ENCODE results near the gene PAX2. TPM values are rescaled to one million over a fixed set of nuclear protein-coding genes. Genes with fewer than 3 reads are reported as not detected.

Gene PAX2
- total and polyA plus RNA-seq, 2 experiments from 2014 or later: not detected

- Histone ChIP-seq H3K27me3 (replicated peaks; ENCODE audit: insufficient read depth) (peaks cover 87% of the 10 kb centered on the region), H3F3A (ENCODE audit: insufficient read depth) (no peaks in the 10 kb centered on the region), H3K79me2 (ENCODE audit: insufficient read depth) (no peaks in the 10 kb centered on the region), H4K20me1 (ENCODE audit: insufficient read depth) (no peaks in the 10 kb centered on the region), H3K4me3 (no peak overlapping the region), H2AFZ (no peak overlapping the region), H3K9me2 (ENCODE audit: insufficient read depth) (no peaks in the 10 kb centered on the region), H3K9me3 (ENCODE audit: low read depth) (no peaks in the 10 kb centered on the region), H3K4me1 (ENCODE audit: insufficient read depth) (no peaks in the 10 kb centered on the region), H3K4me2 (ENCODE audit: unreplicated experiment) (no peak overlapping the region), H3K36me3 (ENCODE audit: low read depth) (no peaks in the 10 kb centered on the region), H3K27ac (no peak overlapping the region), H3K9ac (no peak overlapping the region)
- in situ Hi-C loops (cut with MboI): no loop called here
- no peak for TF ChIP-seq EZH2phosphoT487 (IDR thresholded peaks at IDR 0.05; ENCODE audit: insufficient read depth, low read depth)
- no peak for TF ChIP-seq EZH2 (IDR thresholded peaks at IDR 0.05; ENCODE audit: insufficient read depth, poor library complexity, severe bottlenecking)
- no peak for DNase-seq
These were observed 17.6 kb upstream of the PAX2 start for GRCh38 chr10:100727808-100728207.

DNA sequence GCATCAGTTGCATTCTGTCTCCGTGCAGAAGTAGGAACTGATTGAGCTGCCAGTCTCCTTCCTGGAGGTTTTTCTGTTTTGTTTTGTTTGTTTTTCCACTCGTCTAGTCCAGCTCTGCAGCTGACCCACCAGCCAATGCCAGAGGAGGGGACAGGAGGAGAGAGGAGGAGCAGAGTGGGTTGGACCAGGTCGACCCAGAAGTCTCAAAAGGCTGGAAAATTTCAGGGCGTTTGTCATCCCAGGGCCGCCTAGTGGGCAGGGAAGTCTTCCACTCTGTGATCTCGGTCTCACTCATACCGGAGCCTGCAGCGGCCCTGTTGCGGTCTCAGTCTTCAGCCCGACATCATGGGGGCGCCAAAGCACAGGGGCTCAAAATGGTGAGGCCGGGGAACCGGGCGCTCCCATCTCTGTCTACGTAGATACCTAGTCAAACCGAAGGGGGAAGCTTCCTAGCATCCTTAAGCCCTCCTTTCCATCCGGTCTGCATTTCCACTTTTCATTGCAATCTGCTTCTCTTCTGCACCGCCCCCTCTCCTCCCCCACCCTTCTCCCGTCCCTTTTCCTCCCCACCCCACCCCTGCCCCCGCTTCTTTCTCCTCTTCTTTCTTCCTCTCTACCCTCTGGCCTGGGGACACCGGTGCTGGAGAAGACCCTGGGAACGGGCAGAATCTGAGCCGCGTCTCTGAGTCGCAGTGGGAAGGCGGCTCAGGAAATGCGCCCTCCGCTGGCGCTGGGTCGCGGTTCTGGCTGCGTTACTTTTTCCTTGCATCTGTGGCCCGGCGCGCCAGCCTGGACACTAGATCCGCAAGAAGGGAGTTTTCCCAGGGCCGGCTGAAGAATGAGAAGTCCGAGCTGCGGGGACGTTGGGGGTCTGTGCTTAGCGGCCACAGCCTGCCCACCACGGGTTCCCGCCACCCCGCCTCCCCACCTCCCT, 16.2 kb upstream of the PAX2 start:
- peak; percentile 71 for DNase-seq

DNA sequence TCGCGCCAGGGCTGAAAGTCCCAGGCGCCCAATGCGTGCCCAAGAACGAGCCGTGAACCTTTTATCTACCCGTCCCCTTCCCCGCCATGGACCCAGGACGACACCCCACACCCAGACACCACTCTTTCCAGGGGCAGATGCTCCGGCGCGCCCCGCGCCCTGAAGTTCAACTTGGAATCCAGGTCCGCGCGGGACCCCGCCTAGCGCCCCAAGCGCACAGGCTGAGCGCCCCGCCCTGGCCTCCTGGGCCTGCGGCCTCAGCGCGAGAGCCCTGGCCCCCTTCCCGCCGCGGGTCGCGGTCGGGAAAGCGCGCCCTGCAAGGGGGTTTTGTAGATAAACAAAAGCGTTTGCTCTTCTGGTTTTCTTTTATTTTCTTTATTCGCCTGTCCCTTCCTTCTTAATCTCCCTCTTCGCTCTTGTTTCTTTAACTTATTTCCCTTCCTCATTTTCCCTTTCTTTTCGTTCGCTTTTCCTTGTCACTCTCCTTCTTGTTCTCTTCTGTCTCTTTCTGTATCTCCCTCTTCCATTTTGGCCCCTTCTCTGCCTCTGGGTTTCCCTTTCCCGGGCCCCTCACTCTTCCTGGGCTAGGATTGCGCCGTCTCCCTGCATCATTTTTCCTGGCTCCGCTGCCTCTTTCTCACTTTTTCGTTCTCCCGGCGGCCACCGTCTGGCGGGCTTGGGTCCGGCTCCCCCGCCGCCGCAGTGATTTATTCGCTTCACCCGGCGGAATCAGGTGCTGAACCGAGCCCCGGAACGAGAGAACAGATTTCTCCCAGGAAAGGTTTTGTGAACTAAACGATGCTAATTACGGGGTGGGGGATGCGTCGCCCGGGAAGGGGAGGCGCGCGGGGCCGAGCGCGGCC, 15.3 kb upstream of the PAX2 start:
- Histone ChIP-seq H3K36me3 (ENCODE audit: low read depth) (no peaks in the 10 kb centered on the region), H4K20me1 (ENCODE audit: insufficient read depth) (no peaks in the 10 kb centered on the region), H3K9ac (no peak overlapping the region), H3K4me3 (peak overlapping the region; percentile 50), H3K9me2 (ENCODE audit: insufficient read depth) (no peaks in the 10 kb centered on the region), H3K27me3 (replicated peaks; ENCODE audit: insufficient read depth) (peaks cover 90% of the 10 kb centered on the region), H3K79me2 (ENCODE audit: insufficient read depth) (no peaks in the 10 kb centered on the region), H2AFZ (no peak overlapping the region), H3K4me1 (ENCODE audit: insufficient read depth) (no peaks in the 10 kb centered on the region), H3K27ac (no peak overlapping the region), H3K4me2 (ENCODE audit: unreplicated experiment) (peak overlapping the region; percentile 76), H3K9me3 (ENCODE audit: low read depth) (no peaks in the 10 kb centered on the region), H3F3A (ENCODE audit: insufficient read depth) (no peaks in the 10 kb centered on the region)
- no peak for DNase-seq
- TF ChIP-seq EZH2phosphoT487 (IDR thresholded peaks at IDR 0.05; ENCODE audit: insufficient read depth, low read depth) (peak; percentile 70), EZH2 (IDR thresholded peaks at IDR 0.05; ENCODE audit: insufficient read depth, poor library complexity, severe bottlenecking) (peak; percentile 87)
- WGBS, 2 experiments (ENCODE audit: low coverage in 1 of 2, low lambda C conversion rate in 2 of 2, missing lambda C conversion rate in 2 of 2): 5 to 6% methylated on average over 53 to 68 of the region's 68 CpGs
- in situ Hi-C loops (cut with MboI): no loop called here

More for the DNA sequence above, 16.2 kb upstream of the PAX2 start:
- Histone ChIP-seq H3K9me3 (ENCODE audit: low read depth) (no peaks in the 10 kb centered on the region), H3K27me3 (replicated peaks; ENCODE audit: insufficient read depth) (peaks cover 89% of the 10 kb centered on the region), H3K4me2 (ENCODE audit: unreplicated experiment) (no peak overlapping the region), H3K4me1 (ENCODE audit: insufficient read depth) (no peaks in the 10 kb centered on the region), H3K9me2 (ENCODE audit: insufficient read depth) (no peaks in the 10 kb centered on the region), H3F3A (ENCODE audit: insufficient read depth) (no peaks in the 10 kb centered on the region), H4K20me1 (ENCODE audit: insufficient read depth) (no peaks in the 10 kb centered on the region), H3K9ac (no peak overlapping the region), H3K4me3 (peak overlapping the region; percentile 39; the same call in 1 of the 2 replicates), H3K79me2 (ENCODE audit: insufficient read depth) (no peaks in the 10 kb centered on the region), H2AFZ (0 out of 2 replicates have a peak overlapping the region, but pooled peaks have one; percentile 18), H3K27ac (no peak overlapping the region), H3K36me3 (ENCODE audit: low read depth) (no peaks in the 10 kb centered on the region)
- TF ChIP-seq EZH2phosphoT487 (IDR thresholded peaks at IDR 0.05; ENCODE audit: insufficient read depth, low read depth) (no peak), EZH2 (IDR thresholded peaks at IDR 0.05; ENCODE audit: insufficient read depth, poor library complexity, severe bottlenecking) (no peak)
- 4 to 5% methylated on average over 39 to 44 of the region's 44 CpGs for WGBS, 2 experiments (ENCODE audit: low coverage in 1 of 2, low lambda C conversion rate in 2 of 2, missing lambda C conversion rate in 2 of 2)
- in situ Hi-C loops (cut with MboI): no loop called here

DNA sequence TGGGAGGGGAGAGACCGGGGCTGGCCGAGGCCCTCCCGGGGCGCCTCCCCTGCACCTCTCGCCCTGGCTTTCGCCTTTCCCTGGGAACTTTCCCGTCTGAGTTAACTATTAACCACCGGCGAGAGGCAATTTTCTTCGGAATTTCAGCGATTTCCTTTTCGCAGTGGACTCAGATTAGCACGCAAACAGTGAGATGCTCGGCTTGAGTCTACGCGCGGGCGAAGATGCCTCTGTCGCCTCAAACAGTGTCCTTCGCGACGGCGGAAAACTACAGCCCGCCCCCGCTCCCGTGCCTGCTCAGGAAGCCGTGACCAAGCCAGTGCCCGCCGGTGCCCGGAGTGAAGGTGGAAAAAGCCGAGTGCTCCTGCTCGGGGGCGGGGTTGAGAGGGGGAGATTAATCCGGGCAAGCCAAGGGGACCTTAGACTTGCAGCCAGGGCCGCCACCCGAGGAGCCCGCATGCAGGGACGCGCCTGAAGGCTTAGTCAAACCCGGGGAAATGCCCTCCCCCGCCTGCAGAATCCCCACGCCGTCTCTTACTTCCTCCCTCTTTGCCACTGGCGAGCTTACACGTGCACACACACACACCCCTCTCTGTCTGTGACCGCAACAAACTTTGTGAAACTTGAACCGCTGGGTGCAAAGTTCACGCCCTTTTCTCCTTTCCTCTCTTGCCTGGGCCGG, 14.5 kb upstream of the PAX2 start:
- H3F3A ChIP-seq (ENCODE audit: insufficient read depth): no peaks in the 10 kb centered on the region
- H3K9me2 ChIP-seq (ENCODE audit: insufficient read depth): no peaks in the 10 kb centered on the region
- peak overlapping the region; percentile 76 for H3K4me2 ChIP-seq (ENCODE audit: unreplicated experiment)
- peak; percentile 58 for DNase-seq
- H3K4me1 ChIP-seq (ENCODE audit: insufficient read depth): no peaks in the 10 kb centered on the region
- no peak overlapping the region for H3K9ac ChIP-seq
- in situ Hi-C loops (cut with MboI): no loop called here
- no peaks in the 10 kb centered on the region for H3K9me3 ChIP-seq (ENCODE audit: low read depth)
- peaks cover 93% of the 10 kb centered on the region for H3K27me3 ChIP-seq (replicated peaks; ENCODE audit: insufficient read depth)
- no peaks in the 10 kb centered on the region for H4K20me1 ChIP-seq (ENCODE audit: insufficient read depth)
- no peaks in the 10 kb centered on the region for H3K79me2 ChIP-seq (ENCODE audit: insufficient read depth)
- TF ChIP-seq EZH2 (IDR thresholded peaks at IDR 0.05; ENCODE audit: insufficient read depth, poor library complexity, severe bottlenecking): peak; percentile 32
- no peak; the same call in 1 of the 2 replicates for TF ChIP-seq EZH2phosphoT487 (IDR thresholded peaks at IDR 0.05; ENCODE audit: insufficient read depth, low read depth)
- H3K4me3 ChIP-seq: peak overlapping the region; percentile 50
- H3K27ac ChIP-seq: no peak overlapping the region
- no peak overlapping the region for H2AFZ ChIP-seq
- no peaks in the 10 kb centered on the region for H3K36me3 ChIP-seq (ENCODE audit: low read depth)
- WGBS, 2 experiments (ENCODE audit: low coverage in 1 of 2, low lambda C conversion rate in 2 of 2, missing lambda C conversion rate in 2 of 2): 2 to 3% methylated on average over 42 to 48 of the region's 49 CpGs
